ENCODE measurements around the gene ADPRHL1.

DNA sequence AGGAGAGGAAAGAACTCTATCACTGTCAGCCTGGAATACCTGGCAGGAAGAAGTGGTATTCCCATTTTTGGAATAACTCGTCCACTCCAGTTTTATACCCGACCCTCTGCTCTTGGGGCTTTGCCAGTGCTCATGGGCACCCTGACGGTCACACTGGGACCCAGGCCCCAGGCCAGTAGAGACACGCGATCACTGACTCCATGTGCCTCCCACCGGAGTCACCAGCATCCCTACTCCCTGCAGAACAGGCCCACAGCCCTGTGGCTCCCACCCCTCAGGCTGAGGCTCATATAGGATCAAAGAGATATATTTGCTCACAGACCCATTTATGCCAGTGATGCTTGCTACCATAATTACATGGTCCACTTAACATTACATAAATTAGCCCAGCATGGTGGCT is 92.8 kb downstream of the ADPRHL1 start:
- TF ChIP-seq, protein P1, sequence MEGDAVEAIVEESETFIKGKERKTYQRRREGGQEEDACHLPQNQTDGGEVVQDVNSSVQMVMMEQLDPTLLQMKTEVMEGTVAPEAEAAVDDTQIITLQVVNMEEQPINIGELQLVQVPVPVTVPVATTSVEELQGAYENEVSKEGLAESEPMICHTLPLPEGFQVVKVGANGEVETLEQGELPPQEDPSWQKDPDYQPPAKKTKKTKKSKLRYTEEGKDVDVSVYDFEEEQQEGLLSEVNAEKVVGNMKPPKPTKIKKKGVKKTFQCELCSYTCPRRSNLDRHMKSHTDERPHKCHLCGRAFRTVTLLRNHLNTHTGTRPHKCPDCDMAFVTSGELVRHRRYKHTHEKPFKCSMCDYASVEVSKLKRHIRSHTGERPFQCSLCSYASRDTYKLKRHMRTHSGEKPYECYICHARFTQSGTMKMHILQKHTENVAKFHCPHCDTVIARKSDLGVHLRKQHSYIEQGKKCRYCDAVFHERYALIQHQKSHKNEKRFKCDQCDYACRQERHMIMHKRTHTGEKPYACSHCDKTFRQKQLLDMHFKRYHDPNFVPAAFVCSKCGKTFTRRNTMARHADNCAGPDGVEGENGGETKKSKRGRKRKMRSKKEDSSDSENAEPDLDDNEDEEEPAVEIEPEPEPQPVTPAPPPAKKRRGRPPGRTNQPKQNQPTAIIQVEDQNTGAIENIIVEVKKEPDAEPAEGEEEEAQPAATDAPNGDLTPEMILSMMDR (IDR thresholded peaks at IDR 0.05; ENCODE audit: low read depth, low read length) = no peak
- no peak for TF ChIP-seq EZH2phosphoT487 (IDR thresholded peaks at IDR 0.05; ENCODE audit: low read depth)
